NCI-H2029 treated with DMSO at 0.1 percent for 48 hours (cell line): Measurements from ENCODE around the gene OBSCN.

Experiments
- DNase-seq: peaks from one replicate; lab custom pipeline; 2025; lab: John Stamatoyannopoulos, UW

Gene OBSCN

DNA sequence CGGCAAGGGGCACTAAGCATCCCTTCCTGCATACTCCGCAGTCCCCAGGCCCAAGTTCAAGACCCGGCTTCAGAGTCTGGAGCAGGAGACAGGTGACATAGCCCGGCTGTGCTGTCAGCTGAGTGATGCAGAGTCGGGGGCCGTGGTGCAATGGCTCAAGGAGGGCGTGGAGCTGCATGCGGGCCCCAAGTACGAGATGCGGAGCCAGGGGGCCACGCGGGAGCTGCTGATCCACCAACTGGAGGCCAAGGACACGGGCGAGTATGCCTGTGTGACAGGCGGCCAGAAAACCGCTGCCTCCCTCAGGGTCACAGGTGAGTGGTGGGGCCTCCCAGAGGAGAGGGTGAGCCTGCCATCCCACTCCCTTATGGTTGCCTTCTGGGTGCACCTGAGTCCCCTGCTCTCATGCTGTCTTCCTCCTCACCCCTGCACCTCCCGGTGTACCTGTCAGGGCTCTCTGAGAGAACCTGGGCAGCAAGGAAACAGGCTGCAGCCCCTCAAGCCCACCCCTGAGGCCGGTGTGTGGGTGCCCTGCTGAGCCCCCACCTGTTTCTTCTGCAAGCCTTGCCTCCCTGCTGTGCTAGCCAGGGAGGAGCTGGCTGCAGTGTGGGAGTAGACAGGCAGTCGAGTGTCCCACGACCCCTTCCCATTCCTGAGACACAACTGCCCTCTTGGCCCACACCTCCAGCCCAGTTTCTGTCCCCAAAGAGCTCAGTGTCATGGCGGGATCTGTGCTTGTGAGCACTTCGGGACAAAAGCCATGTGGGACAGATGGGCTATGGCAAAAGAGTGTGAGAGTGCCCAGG is 99.6 kb downstream of the OBSCN start:
- DNase-seq = no peak

DNA sequence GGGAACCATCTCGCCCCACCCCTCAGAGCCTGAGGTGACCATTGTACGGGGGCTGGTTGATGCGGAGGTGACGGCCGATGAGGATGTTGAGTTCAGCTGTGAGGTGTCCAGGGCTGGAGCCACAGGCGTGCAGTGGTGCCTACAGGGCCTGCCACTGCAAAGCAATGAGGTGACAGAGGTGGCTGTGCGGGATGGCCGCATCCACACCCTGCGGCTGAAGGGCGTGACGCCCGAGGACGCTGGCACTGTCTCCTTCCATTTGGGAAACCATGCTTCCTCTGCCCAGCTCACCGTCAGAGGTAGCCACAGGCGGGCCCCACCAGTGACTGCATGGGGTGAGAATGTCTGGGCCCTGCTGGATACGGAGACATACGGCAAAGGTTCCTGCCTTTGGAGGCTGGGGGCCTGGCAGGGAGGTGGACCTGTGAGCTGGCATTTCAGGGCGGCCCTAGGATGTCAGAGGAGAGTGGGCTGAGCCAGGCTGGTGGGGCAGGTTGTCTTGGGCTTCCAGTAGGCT is 100.3 kb downstream of the OBSCN start:
- DNase-seq = no peak

DNA sequence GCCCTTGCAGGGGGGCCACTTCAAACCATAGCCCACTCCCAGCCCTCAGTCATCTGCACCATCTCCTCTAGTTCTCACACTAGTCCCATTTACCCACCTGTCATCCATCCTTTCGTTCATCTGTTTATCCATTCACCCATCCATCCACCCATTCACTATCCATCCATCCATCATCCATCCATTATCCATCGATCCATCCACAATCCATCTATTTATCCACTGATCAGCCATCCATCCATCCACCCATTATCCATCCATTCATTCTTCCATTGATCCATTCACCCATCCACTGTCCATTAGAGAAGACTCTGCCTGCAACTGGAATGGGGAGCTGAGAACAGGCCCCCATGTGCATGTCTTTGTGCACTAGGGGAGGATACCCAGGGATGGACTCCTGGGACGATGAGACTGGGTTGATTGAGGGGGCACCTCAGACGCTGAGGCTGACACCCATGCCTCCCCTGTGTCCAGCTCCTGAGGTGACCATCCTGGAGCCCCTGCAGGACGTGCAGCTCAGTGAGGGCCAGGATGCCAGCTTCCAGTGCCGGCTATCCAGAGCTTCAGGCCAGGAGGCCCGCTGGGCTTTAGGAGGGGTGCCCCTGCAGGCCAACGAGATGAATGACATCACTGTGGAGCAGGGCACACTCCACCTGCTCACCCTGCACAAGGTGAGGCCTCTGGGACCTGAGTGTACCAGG is 100.9 kb downstream of the OBSCN start:
- no peak for DNase-seq

DNA sequence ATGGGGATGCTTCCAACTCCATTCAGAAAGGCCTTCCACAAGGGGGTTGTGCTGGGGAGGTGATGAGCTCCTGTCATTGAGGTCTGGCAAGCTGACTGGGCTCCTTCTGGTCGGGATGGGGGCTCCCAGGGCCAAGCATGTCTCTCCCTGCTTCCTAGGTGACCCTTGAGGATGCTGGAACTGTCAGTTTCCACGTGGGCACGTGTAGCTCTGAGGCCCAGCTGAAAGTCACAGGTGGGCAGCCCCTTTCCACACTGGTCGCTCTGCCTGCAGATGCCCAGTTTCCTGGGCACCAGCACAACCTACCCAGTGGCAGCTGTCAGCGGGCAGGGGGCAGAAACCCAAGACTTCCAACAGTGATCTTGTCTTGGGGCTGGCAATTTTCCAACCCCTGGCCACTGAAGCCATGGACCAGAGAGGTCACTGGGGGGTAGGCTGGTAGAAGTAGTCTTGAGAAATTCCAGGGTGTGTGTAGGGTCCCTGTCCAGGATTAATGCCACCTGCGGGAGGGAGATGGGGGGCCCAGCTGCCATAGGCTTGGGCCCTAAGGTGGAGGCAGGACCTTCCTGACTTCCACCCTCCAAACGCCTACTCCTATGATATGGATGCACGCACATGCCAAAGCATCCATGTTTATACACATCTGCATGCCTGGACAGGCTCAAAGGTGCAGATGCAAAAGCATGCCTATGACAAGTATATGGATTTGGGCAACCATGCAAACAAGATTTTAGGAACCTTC is 101.7 kb downstream of the OBSCN start:
- DNase-seq = no peak

DNA sequence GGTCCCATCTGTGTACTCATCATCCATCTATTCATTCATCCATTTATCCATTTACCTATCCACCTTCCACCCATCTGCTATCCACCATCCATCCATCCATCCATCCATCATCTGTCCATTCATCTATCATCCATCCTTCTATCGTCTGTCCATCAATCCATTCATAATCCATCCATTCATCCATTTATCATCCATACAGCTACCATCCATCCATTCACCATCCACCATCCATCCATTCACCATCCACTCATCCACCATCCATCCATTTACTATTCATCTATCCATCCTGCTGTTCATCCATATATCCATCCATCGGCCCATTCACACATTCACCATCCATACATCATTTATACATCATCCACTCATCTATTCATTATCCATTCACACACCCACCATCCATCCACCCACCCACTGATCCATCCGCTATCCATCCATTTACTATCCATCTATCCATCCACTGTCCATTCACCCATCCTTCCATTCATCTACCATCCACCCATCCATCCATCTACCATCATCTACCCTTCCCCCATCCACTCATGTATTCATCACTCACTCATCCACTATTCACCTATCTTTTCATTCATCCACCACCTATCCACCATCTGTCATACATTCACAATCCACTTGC is 102.4 kb downstream of the OBSCN start:
- DNase-seq = no peak

DNA sequence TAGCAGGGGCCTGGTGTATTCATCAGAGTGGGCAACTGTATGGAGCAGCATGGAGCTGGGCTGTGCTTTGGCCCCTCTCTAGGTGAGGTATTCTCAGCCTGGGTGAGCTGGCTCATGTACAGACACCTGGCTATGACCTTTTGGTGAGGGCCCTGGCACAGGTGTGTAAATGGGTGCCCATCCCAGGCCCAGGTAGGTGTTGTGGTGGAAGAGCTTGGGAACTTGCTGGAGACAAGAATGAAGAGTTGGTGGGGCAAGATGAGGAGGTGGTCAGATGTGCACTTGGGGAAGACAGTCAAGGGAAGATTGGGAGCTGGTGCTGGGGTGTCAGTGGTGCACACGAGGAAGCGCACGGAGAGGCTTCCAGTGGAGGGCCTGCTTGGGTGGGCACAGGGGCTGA is 103.2 kb downstream of the OBSCN start:
- DNase-seq = no peak

DNA sequence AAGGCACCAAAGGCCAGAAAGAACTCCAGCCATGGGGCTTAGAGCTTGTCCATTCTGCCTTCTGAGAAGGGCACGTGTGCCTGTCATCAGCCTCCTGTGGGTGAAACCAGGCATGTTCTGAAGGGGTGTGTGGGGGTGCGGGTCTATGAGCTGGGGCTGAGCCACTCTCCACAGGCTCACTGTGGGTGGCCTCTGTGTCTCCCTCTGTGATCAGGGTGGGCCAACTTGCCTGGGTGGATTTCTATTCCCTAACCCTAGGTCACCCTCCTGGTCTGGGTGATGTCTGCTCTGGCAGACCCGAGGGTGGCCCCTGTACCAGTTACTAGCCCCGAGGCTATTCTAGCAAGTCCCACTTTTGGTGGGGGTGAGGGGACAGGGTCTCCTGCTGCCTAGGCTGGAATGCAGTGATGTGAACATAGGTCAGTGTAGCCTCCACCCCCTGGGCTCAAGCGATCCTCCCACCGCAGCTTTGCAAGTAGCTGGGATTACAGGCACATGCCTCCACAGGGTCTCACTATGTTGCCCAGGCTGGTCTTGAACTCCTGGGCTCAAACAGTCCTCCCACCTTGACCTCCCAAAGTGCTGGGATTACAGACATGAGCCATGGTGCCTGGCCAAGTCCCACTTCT is 104.4 kb downstream of the OBSCN start:
- no peak for DNase-seq

DNA sequence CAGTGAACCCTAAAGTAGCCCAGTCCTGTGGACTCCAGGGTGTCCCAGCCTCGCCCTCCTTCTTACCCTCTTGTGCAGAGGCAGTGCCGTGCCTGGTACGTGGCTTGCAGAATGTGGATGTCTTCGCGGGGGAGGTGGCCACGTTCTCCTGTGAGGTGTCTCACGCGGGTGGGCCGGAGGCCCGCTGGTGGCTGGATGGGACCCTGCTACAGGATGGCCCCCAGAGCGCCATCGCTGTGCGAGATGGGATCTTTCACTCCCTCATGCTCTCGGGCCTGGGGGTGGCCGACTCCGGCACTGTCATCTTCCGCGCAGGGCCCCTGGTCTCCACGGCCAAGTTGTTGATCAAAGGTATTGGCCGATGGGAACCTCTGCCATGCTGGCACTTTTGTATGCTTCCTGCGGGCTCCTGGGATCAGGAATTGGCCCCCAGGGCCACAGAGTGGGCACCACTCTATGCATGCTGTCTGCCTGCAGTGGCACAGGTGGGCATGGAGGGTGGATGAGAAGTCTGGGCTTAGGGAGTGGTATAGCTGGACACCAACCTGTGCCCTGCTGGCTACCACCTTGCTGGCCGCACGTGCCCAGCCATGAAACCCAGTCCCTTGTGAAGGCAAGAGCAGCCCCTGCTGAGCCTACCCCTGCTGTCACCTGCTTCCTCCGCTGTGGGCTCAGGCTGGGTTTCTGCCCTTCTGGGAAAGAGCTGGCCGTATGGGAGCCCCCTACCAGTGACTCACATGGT is 105.9 kb downstream of the OBSCN start:
- no peak for DNase-seq

DNA sequence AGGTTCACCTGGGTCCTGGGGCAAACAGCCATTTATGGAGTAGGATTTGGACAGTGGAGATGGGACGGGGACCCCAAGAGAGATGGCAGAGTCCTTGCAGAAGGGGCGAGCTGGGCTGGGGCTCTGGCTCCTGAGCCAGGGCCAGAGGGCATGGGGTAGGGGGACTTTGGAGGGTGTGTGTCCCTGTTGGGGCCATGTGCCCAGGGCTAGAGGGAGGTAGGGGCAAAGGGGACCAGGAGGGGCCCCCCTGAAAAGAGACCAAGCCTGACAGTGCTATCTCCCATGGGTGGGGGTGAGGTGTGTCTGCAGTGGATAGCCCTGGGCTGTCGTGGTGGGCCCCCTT is 106.4 kb downstream of the OBSCN start:
- no peak for DNase-seq

DNA sequence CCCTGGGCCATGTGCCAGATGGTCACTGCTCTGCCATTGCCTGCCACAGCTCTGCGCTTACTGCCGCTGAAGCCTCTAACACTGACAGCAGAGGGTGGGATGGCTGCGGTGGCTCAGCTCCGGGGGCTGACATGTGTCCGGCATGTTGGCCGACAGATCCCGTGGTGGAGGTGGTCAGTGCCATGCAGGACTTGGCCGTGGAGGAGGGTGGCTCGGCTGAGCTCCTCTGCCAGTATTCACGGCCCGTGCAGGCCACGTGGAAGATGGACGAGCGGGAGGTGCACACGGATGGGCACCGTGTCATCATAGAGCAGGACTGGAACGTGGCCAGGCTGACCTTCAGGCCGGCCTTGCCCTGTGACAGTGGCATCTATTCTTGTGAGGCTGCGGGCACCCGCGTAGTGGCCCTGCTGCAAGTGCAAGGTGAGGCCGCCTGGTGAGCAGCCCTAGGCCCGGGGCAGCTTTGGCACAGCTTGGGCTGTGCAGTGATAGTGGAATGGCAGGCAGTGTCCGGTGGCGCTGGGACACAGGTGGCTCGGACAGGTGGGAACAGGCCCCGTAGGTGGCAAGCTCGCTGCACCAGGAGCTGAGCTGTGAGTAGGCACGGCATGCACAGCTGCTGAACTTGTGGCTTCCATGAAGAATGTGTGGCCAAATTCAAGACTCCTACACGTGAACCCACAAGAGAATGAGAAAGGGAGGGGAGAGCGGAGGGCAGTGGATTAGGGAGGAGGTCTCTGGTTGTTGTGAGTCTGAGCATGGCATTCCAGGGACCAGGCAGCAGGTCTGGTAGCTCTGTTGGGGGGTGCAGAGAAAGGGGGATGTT is 107.0 kb downstream of the OBSCN start:
- no peak for DNase-seq

DNA sequence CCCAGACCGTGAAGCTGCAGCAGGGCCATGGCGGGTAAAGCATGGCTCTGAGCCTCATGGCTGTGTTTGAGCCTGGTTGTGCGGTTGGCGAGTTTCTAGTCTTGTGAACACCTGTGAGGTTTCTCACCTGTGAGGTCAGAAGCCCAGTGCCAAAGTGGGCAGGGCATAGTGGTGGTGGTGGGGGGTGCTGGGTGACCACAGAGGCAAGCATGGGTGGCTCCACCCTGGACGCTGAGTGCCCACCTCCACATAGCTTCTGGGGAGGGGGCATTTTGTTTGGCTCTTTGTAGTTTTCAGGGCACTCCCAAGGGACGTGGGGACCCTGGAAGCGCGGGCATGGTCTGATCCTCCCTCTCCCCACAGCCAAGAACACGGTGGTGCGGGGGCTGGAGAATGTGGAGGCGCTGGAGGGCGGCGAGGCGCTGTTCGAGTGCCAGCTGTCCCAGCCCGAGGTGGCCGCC is 107.7 kb downstream of the OBSCN start:
- no peak for DNase-seq

DNA sequence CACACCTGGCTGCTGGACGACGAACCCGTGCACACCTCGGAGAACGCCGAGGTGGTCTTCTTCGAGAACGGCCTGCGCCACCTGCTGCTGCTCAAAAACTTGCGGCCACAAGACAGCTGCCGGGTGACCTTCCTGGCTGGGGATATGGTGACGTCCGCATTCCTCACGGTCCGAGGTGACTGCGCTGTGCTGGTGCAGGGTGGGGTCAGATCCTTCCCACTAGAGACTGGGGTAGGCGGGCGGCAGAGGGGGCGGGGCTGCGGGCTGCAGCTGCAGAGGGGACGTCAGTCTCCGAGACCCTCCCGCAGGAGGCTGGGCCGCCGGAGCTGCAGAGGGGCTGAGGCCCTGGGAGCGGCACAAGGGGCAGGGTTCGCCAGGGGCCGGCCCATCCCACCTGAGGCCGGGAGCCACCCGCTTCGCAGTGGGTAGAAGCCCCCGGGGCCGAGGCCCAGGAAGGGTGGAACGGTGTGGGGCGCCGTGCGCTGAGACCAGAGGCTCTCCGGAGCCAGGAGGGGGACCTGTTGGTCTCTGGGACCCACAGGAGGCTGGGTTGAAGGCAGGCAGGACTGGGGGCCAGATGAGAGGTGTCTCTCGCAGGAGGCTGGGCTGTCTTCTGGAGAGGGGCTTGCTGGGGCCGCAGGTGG is 108.2 kb downstream of the OBSCN start:
- no peak for DNase-seq

DNA sequence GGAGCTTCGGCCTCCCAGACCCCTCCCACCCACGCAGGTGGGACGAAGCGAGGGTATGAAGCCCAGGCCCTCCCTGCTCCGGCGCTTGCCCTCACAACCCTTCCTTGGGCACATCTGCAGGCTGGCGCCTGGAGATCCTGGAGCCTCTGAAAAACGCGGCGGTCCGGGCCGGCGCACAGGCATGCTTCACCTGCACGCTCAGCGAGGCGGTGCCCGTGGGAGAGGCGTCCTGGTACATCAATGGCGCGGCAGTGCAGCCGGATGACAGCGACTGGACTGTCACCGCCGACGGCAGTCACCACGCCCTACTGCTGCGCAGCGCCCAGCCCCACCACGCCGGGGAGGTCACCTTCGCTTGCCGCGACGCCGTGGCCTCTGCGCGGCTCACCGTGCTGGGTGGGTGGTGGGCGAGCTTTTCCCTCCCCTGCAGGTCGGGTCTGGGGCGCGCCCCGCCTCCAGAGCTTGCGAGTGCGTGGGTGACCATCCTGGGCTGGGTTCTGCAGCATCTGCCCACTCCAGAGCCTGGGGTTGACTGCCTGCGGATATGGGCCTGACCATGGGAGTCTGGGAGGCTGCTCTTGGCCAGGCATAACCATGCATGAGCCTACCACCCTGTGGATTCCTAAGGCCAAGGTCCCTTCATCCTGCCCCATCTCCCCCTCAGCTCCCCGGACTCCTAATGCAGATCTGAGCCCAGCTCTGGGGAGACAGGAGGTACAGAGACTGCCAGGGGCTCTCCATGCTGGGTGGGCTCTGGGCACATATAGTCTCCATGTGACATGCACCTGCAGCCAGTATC is 108.9 kb downstream of the OBSCN start:
- DNase-seq = no peak

DNA sequence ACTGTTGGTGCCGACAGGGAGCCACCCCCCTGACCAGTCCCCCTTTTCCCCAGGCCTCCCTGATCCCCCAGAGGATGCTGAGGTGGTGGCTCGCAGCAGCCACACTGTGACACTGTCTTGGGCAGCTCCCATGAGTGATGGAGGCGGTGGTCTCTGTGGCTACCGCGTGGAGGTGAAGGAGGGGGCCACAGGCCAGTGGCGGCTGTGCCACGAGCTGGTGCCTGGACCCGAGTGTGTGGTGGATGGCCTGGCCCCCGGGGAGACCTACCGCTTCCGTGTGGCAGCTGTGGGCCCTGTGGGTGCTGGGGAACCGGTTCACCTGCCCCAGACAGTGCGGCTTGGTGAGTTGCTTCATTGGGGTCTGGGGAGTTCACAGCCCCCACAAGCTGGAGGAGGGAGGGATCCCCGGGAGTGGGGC is 109.6 kb downstream of the OBSCN start:
- DNase-seq = no peak

DNA sequence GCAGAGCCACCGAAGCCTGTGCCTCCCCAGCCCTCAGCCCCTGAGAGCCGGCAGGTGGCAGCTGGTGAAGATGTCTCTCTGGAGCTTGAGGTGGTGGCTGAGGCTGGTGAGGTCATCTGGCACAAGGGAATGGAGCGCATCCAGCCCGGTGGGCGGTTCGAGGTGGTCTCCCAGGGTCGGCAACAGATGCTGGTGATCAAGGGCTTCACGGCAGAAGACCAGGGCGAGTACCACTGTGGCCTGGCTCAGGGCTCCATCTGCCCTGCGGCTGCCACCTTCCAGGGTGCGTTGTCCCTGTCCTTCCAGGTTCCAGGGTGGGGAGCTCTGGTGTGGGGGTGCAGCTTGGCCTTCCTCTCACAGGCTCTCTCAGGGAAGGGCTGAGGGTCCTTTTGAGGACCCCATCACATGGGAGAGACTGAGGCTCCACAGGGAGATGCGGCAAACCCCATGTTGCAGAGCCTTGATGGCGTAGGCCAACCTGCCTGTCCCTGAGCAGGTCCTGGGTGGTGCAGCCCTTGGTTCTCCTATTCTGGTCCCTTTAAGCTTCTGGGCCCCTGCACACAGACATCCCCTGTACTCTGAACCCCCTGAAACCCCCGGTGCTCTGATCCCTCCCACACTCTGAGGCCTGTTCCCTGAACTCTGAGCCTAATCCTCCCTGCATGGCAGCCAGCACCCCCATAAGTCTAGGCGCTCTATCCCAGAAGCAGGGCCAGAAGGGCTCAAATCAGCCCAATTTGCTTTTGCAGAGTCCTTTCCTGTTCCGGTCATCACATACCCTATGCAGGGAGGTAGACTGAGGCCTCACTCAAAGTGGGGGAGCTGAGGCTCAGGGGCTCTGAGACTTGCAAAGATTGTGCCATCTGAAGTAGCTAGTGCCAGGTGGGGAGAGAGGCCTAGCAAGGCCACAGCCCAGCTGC is 110.3 kb downstream of the OBSCN start:
- DNase-seq = no peak

DNA sequence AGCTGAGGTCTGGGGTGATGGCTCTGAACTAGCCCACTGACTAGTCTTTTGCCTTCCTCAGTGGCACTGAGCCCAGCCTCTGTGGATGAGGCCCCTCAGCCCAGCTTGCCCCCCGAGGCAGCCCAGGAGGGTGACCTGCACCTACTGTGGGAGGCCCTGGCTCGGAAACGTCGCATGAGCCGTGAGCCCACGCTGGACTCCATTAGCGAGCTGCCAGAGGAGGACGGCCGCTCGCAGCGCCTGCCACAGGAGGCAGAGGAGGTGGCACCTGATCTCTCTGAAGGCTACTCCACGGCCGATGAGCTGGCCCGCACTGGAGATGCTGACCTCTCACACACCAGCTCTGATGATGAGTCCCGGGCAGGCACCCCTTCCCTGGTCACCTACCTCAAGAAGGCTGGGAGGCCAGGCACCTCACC is 111.0 kb downstream of the OBSCN start:
- no peak for DNase-seq

DNA sequence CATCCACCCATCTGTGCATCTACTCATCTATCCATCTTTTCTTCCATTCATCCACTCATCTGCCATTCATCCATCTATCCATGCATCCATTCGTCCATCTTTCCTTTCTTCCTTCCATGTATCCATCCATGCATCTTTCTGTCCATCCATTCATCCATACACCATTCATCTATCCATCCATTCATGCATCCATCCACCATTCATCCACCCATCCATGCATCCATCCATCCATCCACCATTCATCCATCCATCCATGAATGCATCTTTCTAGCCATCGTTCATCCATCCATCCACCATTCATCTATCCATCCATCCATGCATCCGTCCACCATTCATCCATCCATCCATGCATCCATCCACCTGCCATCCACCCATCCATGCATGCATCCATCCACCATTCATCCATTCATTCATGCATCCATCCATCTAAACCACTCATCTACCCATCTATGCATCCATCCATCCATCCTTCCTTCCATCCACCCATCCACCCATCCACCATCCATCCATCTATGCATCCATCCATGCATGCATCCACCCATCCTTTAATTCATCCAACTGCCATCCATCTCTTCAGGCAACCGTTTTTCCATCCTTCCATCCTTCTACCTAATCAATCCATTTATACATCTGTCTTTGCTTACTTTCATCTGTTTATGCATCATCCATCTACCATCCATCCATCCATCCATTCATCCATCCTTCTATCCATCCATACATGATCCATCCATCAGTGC is 111.7 kb downstream of the OBSCN start:
- no peak for DNase-seq
